T-helper 2 cell treated with Interferon-gamma antibody and Interleukin-4, amounts not matched to agents 100 ng/mL and 5 ng/mL, for 36 hours (primary cell): ENCODE measurements around the gene SEC61G. TPM values are rescaled to one million over a fixed set of nuclear protein-coding genes. Genes with fewer than 3 reads are reported as not detected.

Experiments used
- intact Hi-C: fragments of 100-400 bp; cut with micrococcal nuclease; formaldehyde crosslinking; loops from one replicate; pipeline ENCODE4 v1.15.1; 2023
- total RNA-seq: library from RNA; stranded (reverse); gene quantifications from 2 replicates; pipeline ENCODE4 v1.2.3, GENCODE V29; 2022

SEC61G gene
- total RNA-seq, 1 donor from 2014 or later = 159 TPM

- intact Hi-C loops = no loop called here
These were observed 10.2 kb upstream of the SEC61G start for GRCh38 chr7:54769203-54769602.

GRCh38 chr7:54764861-54765260, 5.8 kb upstream of the SEC61G start:
- intact Hi-C loops = no loop called here

GRCh38 chr7:54757711-54758110, 1.3 kb downstream of the SEC61G start:
- intact Hi-C loops = loop anchor here (5.0 kb wide), 4 partner anchors 315 to 1195 kb away; partner anchors contain the start of genes MRPS17, VOPP1 and ZNF713

- intact Hi-C loops = no loop called here
These were observed 9.8 kb downstream of the SEC61G start for GRCh38 chr7:54749200-54749599.

- intact Hi-C loops = no loop called here
These were observed 11.8 kb downstream of the SEC61G start for GRCh38 chr7:54747234-54747633.

- intact Hi-C loops = no loop called here
These were observed 15.4 kb downstream of the SEC61G start for GRCh38 chr7:54743580-54743979.

- intact Hi-C loops = no loop called here
These were observed 20.3 kb downstream of the SEC61G start for GRCh38 chr7:54738737-54739136.

GRCh38 chr7:54729107-54729506, 29.9 kb downstream of the SEC61G start:
- intact Hi-C loops = no loop called here

GRCh38 chr7:54728411-54728810, 30.6 kb downstream of the SEC61G start:
- intact Hi-C loops = no loop called here

GRCh38 chr7:54725255-54725654, 33.8 kb downstream of the SEC61G start:
- intact Hi-C loops = no loop called here

- intact Hi-C loops = no loop called here
These were observed 36.5 kb downstream of the SEC61G start for GRCh38 chr7:54722502-54722901.

GRCh38 chr7:54722026-54722425, 37.0 kb downstream of the SEC61G start:
- intact Hi-C loops = no loop called here

- intact Hi-C loops = no loop called here
These were observed 39.0 kb downstream of the SEC61G start for GRCh38 chr7:54719974-54720373.

GRCh38 chr7:54719425-54719824, 39.6 kb downstream of the SEC61G start:
- intact Hi-C loops = no loop called here

GRCh38 chr7:54712820-54713219, 46.2 kb downstream of the SEC61G start:
- intact Hi-C loops = no loop called here

GRCh38 chr7:54711900-54712595, 47.0 kb downstream of the SEC61G start:
- intact Hi-C loops = no loop called here

GRCh38 chr7:54709283-54709682, 49.7 kb downstream of the SEC61G start:
- intact Hi-C loops = no loop called here

- intact Hi-C loops = no loop called here
These were observed 53.6 kb downstream of the SEC61G start for GRCh38 chr7:54705436-54705835.

GRCh38 chr7:54704851-54705250, 54.2 kb downstream of the SEC61G start:
- intact Hi-C loops = no loop called here
